Activated T-cell treated with anti-CD3 and anti-CD28 coated beads, Interleukin-2, amount 50 U/mL, for 1 hour (primary cell): ENCODE data around the gene ARF1.

Experiments used
- DNase-seq: peaks from one replicate; pipeline ENCODE4 v3.0.0-alpha.2; 2020

The ARF1 gene

DNA sequence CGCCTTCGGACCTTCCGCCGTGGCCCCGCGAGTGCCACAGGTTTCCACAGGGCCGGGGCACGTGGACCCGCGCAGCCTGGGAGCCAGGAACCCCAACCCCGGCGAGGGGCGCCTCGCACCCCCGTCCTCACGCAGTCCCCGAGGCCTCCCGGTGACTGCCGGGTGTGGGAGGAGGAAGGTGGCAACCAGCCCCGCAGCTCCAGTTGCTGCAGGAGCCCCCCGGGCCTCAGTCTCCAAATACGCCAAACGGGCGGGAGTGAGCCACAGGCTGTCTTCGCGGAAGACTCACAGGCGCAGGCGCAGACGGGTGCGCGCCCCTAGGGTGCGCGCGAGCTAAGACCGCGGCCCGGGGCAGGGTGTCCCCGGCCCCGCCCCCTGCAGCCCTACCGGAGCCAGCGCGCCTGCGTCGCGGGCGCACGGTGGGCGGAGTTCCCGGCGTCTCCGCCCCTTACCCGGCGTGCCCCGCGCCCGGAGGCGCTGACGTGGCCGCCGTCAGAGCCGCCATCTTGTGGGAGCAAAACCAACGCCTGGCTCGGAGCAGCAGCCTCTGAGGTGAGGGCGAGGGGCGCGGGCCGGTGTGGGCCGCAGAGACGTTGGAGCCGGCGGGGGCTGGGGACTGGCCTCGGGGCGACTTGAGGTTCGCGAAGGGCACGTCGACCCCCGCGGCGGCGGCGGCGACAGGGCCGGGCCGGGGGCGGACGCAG, at the start of gene ARF1:
ARF1 (plus strand) TSS at position 495 of the 704 bp plus-strand sequence. CDS start 14,407 bp downstream, outside the sequence.
- DNase-seq, result peak; percentile 98

GRCh38 chr1:228033376-228033775, 49.1 kb upstream of the ARF1 start:
- DNase-seq, result no peak

GRCh38 chr1:228034954-228035837, 47.3 kb upstream of the ARF1 start:
- no peak for DNase-seq

GRCh38 chr1:228035844-228036243, 46.7 kb upstream of the ARF1 start:
- DNase-seq, result no peak

GRCh38 chr1:228036701-228037231, 45.7 kb upstream of the ARF1 start:
- no peak for DNase-seq

DNA sequence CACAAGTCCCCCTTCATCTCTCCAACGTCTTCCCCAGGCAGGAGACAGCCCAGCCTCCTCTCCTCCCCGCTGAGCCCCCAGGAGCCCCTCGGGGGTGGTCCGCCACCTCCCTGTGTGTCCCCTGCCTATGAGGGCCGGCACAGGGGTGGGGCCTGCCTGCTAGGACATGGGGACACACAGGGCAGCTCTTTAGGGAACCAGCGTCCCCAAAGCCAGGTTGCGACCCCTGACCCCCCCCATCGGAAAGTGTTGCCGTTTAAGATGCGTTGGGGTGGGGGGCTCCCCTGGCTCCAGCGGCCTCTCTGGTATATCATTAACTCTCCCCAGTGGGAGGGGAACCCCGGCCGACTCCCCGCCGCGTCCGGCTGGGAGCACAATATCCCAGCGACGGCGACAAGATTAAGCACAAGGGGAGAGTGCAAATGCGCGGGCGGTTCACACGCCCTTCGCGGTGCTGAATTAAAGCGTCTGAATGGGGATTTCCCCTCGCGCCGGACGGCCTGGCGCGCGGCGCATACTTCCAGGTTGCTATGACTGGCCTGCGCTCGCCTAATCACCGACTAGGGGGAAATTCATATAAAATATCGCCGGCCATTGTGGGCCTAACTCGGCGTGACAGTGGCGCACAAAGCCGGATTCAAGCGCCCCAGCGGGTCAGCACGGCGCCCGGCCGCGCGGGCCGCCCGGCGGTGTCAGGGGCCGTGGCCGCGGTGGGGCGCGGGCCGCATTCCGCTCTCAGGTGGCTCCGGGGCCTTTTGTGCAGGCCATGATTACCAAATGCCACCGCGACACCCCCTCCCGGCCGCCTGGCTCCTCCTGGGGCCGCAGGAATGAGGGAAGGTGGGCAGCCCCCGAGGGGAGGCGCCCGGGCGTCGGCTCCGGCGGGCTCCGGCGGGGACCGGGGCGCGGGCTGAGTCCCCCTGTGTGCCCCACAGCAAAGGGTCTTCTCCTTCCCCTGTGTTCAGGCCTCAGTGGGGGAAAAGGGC, 44.8 kb upstream of the ARF1 start:
- no peak for DNase-seq

DNA sequence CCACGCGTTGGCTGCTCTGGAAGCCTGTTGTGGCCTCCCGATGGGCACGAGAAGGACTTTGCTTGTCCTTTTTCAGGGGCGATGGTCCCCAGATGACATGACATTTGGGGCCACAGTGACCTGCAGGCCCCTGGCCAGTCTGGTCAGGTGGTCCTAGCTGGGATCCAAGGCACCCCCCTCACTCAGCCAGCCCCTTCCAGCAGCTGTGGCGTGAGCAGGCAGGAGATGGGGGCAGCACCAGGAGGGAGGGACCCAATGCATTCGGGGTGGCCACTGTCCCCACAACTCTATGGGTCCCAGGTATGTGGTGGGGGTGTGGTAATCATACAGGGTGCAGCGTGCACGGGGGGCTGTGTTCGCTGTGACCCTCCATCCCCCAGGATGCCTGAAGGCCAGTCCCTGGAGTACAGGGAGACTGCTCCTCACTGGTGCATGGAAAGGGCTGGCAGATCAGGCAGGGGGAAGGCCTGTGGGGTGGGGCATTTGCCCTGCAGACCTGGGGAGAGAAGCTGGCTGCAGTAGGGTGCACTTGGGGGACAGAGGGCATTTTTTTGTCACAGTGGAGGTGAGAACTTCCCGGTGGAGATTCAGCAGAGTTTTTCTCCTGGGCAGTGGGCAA, 44.0 kb upstream of the ARF1 start:
- DNase-seq, result no peak

DNA sequence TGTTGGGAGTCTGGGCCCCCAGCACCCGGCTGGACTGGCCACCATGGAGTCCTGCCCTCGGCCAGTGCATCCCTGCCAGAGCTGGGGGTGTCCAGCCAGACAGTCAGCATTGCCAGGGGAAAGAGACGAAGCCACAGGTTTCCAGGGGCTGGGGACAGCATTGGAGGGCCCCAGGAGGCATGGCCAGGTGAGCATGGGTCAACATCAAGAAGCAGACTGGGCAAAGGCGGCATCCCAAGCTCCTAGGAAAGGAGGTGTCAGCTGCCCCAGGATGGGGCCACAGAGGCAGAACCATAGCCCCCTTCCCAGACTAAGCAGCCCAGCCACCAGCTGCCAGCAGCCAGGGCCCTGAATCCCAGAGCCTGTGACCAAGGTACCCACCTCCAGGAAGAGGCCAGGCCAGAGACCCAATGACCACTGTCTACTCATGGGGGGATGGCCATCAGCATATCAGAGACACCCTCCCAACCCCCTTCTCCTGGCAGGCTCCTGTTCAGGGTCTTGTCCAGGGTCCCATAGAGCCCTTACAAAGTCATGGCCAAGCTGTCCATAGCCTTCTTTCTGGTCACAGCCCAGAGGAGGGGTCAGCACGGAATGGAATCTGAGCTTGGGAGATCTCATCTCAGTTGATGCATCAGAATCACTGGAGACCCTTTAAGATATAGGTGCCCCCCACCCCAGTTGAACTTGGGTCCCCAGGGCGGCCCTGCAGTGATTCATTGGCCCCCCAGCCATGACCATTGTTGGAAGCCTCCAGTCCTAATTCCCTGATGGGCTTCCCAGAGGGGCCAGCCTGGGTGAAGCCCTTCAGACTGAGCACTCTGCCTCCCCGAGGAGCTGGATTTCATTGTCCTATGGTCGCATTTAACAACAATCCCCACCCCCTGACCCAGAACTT, 43.3 kb upstream of the ARF1 start:
- DNase-seq, result no peak

DNA sequence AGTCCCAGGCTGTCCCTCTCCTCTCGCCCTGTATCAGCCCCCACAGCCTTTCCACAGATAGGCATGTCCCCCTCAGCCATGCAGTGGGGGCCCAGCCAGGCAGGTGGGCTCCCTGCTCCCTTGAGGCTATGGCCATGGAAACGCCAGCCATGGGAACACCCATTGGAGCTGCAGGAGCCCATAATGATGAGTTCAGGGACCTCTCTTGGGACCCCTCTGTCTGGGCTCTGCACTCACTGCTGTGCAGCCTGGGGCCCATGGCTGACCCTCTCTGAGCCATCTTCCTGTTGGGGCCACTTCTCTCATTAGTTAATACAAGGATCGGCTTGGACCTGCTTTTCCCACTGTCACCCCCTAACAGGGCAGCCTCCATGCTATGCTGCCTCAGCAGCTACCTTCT, 42.5 kb upstream of the ARF1 start:
- DNase-seq, result no peak

DNA sequence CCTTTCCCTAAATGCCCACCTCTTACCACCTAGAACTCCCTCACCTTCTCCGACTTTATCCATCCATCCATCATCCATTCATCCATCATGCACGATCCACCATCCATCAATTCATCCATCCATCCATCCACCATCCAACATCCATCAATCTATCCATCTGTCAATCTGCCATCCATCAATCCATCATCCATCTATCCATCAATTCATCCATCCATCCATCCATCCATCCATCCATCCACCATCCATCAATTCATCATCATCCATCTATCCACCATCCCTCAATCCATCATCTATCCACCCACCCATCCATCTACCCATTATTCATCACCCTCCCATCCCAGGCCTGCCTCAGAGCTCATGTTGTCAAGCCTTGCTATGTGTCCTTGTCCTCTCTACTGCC, 41.2 kb upstream of the ARF1 start:
- no peak for DNase-seq

DNA sequence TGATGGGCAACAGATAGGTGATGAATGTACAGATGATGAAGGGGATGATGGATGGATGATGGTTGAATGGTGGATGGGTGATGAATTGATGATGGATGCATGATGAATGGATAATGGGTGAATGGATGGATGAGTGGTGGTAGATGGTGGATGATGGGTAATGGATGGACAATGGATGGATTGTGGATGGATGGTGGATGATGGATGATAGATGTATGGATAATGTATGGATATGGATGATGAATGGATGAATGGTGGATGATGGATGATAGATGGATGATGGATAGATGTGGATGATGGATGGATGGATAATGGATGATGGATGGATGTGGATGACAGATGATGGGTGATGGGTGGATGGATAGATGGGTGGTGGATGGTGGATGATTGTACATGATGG, 40.0 kb upstream of the ARF1 start:
- no peak for DNase-seq

DNA sequence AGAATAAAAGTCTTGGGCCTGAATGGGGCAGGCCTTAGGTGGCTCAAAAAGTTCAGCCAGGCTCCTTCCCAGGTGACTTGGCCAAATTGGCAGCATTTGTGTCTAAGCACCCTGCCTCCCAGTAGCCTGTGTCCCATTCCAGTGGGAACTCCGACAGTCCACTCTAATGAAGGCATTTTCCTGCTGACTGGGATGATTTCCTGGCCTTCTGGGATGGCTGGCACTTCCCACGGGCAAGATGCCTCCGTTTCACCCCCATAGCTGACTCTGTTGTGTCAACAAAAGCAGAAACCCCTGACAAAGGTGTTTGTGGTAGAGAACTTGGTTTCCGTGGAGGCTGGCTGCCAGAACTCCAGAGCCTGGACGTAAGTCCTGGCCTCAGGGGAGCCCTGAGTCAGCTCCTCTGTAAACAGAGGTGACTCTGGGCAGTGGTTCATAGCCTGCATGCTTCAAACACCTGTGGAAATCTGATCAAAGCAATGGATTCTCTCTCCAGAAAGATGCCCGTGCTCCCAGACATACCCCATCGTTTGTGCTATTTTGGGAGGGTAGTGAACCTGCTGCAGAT, 39.1 kb upstream of the ARF1 start:
- DNase-seq, result no peak

DNA sequence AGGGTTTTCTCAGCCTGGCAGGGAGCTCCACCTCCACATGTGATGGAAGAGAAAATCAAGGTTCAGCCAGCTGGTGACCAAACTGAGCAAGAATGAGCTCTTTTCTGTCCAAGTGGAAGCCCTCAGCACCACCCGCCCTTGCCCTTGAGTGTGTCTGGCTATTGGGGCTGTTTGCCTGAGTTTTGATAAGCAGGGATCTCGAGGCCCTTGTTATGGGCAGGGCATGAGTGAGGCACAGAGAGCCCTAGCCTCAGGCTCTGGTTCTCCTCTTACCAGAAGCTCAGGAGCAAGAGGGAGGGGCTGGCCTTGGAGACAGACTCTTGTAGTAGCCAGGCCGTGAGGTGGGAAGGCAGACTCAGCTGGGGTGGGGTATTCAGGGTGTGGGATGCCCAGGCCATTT, 37.5 kb upstream of the ARF1 start:
- no peak for DNase-seq

DNA sequence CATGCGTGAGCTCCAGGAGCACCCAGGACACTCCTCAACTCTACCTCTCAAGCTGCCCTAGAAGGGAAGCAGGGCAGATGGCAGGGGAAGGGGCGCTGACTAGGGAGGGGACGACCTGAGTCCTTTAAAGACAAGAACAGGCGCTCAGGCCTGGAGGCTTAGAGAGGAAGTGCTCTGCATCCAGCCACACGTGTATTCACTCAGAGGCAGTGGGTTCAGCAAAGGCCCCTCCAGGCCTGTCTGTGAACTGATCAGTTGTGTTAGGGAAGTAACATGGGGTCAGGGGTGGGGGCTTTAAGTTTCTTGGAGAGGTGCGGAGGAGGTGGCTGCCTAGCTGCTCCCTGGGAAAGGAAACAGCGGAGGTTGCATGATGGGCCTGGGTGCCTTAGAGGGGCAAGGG, 37.1 kb upstream of the ARF1 start:
- no peak for DNase-seq

DNA sequence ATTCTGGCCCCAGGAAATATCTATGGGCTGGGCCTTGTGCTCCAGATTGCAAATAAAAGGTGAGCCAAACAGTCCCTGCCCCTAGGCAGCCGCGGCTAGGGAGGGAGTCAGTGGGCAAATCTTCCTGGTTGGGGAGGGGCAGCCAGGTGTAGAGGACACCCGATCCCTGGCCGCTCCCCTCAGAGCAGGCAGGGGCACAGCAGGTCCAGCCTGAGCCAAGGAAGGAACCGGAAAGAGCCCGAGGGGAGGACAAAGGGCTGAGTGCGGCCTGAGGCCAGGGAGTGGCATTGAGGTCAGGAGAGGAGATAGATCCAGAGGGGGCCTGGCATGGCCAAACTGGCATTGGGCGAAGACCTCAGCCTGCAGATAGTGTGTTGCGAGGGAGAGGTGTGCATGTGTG, 36.6 kb upstream of the ARF1 start:
- DNase-seq, result no peak

GRCh38 chr1:228046421-228047182, 35.9 kb upstream of the ARF1 start:
- DNase-seq, result no peak

DNA sequence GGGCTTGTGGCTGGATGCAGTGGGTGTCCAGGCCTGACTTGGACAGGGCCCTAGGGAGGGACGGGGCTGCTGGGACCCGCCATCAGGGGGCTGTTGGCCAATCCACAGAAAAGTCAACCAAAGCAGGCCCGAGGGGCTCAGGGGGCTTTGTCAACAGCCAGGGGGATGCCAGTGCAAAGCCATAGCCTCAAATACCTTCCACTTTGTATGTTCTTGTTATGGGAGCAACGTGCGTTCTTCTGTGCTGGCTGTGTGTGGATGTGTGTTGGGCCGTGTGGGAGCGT, 35.4 kb upstream of the ARF1 start:
- DNase-seq, result no peak

GRCh38 chr1:228048120-228048519, 34.4 kb upstream of the ARF1 start:
- no peak for DNase-seq

- DNase-seq, result no peak
Measured at GRCh38 chr1:228048659-228049298, 33.7 kb upstream of the ARF1 start.
